IPS DF 6.9 (cell line): Measurements from ENCODE around the gene FAM185A.
"Not testable (repeated sequence)": the region's sequence is repeated elsewhere in the genome, so short reads cannot be mapped to it uniquely, and the experiment has no call there.

ENCODE experiments used
- DNase-seq: peaks from one replicate; pipeline ENCODE4 v3.0.0-alpha.2; 2013; ENCODE audit warnings: low read depth, low spot score
- H3K27ac ChIP-seq: one replicate; pipeline ENCODE4 v1.5.1; 2013; ENCODE audit warnings: low read length, control low read depth
- H3K27me3 ChIP-seq: 2 replicates; pipeline ENCODE4 v1.6.1; 2013; ENCODE audit warnings: mild to moderate bottlenecking, low read length; ENCODE audit not compliant: control insufficient read depth, insufficient read depth
- H3K36me3 ChIP-seq: 2 replicates; pipeline ENCODE4 v1.6.1; 2013; ENCODE audit warnings: low read length; ENCODE audit not compliant: control insufficient read depth, insufficient read depth
- H3K4me1 ChIP-seq: 2 replicates; pipeline ENCODE4 v1.6.1; 2013; ENCODE audit warnings: low read length; ENCODE audit not compliant: control insufficient read depth, insufficient read depth
- H3K4me3 ChIP-seq: 2 replicates; pipeline ENCODE4 v1.5.1; 2013; ENCODE audit warnings: mild to moderate bottlenecking, low read length
- H3K9me3 ChIP-seq: 2 replicates; pipeline ENCODE4 v1.6.1; 2013; ENCODE audit warnings: low read length, inconsistent platforms; ENCODE audit not compliant: control insufficient read depth, insufficient read depth
- WGBS: extraction: QIAGEN DNeasy Blood & Tissue Kit; methylation state at CpG from one replicate; pipeline ENCODE4 v1.1.7; 2013; ENCODE audit warnings: mixed read lengths, missing lambda C conversion rate; ENCODE audit not compliant: insufficient read length, insufficient coverage; 5-methylcytosine and 5-hydroxymethylcytosine counted together

The FAM185A gene

DNA sequence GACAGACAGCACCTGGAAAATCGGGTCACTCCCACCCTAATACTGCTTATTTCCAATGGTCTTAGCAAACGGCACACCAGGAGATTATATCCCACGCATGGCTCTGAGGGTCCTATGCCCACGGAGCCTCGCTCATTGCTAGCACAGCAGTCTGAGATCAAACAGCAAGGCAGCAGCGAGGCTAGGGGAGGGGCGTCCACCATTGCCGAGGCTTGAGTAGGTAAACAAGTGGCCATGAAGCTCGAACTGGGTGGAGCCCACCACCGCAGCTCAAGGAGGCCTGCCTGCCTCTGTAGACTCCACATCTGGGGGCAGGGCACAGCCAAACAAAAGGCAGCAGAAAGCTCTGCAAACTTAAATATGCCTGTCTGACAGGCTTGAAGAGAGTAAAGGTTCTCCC, 32.1 kb downstream of the FAM185A start:
- no CpG with 5 or more reads among the region's 10 CpGs for WGBS
- not testable (repeated sequence) for H3K27ac ChIP-seq, H3K36me3 ChIP-seq, H3K4me3 ChIP-seq, DNase-seq, H3K9me3 ChIP-seq, H3K4me1 ChIP-seq, H3K27me3 ChIP-seq

DNA sequence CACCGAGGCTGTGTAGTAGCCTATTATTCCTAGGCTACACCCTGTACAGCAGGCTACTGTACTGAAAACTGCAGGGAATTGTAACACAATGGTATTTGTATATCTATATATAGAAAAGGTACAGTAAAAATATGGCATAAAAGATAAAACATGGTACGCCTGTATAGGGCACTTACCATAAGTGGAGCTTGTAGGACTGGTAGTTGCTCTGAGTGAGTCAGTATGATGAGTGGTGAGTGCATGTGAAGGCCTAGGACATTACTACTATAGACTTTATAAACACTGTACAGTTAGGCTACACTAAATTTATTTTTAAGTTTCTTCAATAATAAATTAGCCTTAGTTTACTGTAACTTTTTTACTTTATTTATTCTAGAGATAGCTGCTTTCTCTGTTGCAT, 40.0 kb downstream of the FAM185A start:
- H3K27me3 ChIP-seq, DNase-seq, H3K36me3 ChIP-seq, H3K4me1 ChIP-seq, H3K9me3 ChIP-seq, H3K27ac ChIP-seq, H3K4me3 ChIP-seq: not testable (repeated sequence)
- no CpG with 5 or more reads among the region's 2 CpGs for WGBS

DNA sequence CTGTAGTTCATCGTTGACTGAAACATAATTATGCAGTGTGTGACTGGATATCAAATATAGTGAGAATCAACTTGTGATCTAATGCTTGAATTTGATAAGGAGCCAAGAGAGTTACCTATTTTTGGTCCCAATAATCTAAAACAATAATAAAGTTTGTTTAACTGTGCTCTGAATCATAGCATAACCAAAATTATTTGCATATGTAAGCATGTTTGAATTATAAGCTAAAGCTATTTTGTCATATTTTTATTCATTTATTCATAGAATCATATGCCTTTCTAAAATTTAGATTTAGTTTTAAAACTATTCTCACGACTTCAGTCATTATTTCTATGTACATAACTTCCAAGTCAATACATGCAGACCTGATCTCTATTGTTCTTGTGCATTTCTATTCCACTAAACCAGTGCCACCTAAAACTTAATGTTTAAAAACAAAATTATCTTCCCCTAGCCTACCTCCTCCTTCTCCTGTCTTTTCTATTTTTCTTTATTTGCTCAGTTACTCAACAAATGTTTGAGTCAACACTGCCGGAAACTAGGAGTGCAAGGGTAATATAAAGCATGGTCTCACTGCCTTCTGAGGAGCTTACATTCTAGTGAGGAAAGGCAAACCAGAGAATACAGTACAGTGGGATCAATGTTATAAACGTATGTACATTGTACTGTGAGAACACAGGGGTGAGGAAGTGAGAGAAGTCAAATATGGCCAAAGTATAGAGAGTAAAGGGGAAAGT, 41.7 kb downstream of the FAM185A start:
- no CpG with 5 or more reads among the region's 4 CpGs for WGBS
- not testable (repeated sequence) for H3K27ac ChIP-seq, H3K4me1 ChIP-seq, H3K36me3 ChIP-seq, H3K27me3 ChIP-seq, H3K4me3 ChIP-seq, DNase-seq, H3K9me3 ChIP-seq

DNA sequence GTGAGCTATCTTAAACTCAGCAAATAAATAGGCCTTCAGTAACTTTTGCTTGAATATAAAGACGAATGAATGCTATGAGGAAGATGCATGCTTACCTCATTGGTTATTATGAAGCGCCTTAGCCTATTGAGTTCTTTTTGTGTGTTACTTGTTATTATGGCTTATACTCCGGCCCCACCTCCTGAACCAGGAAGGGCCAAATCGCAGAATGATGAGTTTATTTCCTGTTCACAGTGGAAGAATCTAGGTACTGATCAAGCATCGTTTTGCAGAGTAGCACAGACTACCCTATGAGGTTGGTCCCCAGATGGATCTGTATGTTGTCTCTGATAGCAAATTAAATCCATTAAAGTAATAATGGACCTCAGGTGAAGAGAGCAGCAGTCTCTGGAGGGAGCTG, 42.6 kb downstream of the FAM185A start:
- no CpG with 5 or more reads among the region's 5 CpGs for WGBS
- not testable (repeated sequence) for H3K36me3 ChIP-seq, H3K27ac ChIP-seq, DNase-seq, H3K27me3 ChIP-seq, H3K4me3 ChIP-seq, H3K9me3 ChIP-seq, H3K4me1 ChIP-seq

DNA sequence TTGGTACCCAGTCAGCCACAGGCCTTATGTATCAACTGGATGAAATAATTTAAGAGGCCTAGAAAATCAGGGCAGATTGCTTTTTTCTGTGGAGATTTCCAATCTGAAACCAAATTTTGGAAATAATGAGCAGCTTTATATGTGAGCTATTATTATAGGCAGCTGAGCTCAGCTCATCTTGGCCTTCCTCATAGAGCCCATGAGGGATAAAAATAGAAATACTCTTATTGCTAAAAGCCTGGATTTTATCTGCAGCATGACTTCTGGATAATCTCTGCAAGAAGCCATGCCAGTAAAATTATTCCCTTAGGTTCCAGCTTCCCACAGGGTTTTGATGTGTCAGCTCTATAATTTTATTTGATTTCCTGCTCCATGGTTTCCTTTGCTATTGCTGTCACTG, 43.0 kb downstream of the FAM185A start:
- not testable (repeated sequence) for H3K27ac ChIP-seq, DNase-seq, H3K9me3 ChIP-seq, H3K36me3 ChIP-seq, H3K4me3 ChIP-seq, H3K27me3 ChIP-seq, H3K4me1 ChIP-seq

DNA sequence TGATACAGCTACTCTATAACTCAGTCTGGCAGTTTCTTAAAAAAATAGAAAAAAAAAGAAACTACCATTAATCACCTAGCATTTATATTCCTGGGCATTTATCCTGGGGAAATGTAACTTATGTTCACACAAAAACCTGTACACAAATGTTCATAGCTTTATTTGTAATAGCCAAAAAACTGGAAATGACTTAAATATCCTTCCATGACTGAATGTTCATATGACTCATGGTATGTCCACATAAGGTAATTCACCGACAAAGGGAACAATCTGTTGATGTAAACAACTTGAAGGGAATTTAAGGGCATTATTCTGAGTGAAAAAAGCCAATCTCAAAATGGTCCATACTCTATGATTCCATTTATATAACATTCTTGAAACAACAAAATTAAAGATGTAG, 45.8 kb downstream of the FAM185A start:
- WGBS, result no CpG with 5 or more reads among the region's 1 CpG
- DNase-seq, H3K4me3 ChIP-seq, H3K9me3 ChIP-seq, H3K27me3 ChIP-seq, H3K36me3 ChIP-seq, H3K27ac ChIP-seq, H3K4me1 ChIP-seq: not testable (repeated sequence)

DNA sequence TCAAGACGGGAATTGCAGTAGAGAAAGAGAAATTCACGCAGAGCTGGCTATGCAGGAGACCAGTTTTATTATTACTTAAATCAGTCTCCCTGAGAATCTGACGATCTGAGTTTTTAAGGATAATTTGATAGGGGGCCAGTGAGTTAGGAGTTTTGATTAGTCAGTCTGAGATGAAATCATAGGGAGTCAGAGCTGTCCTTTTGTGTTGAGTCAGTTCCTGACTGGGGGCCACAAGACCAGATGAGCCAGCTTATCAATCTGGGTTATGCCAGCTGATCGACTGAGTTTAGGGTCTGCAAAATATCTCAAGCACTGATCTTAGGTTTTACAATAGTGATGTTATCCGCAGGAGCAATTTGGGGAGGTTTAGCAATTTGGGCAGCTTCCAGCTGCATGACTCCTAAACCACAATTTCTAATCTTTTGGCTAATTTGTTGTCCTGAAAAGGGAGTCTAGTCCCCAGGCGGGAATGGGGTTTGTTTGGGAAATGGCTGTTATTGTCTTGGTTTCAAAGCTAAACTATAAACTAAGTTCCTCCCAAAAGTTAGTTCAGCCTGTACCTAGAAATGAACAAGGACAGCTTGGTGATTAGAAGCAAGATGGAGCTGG, 47.3 kb downstream of the FAM185A start:
- no CpG with 5 or more reads among the region's 6 CpGs for WGBS
- H3K4me3 ChIP-seq, H3K27me3 ChIP-seq, H3K27ac ChIP-seq, H3K4me1 ChIP-seq, H3K36me3 ChIP-seq, DNase-seq, H3K9me3 ChIP-seq: not testable (repeated sequence)

DNA sequence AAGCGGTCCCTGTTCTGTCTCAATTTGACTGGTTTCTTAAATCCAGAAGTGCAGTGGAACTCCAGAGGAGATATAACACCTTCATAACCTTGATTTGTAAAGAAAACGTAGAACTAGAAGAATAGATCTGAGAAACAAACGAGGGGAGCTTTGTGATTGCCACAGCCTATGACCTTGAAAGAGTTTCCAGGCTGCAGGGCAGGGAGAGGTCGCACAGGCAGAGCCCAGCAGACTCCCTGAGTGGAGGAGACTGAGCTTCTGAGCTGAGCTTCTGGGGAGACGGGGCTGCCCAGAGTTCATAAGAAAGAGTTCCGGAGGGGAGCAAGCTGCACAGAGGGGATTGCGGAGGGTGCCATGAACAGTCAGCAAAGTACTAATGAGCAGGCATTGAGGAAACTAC, 57.8 kb downstream of the FAM185A start:
- H3K4me1 ChIP-seq, result no peaks in the 10 kb centered on the region
- H3K4me3 ChIP-seq, result no peak overlapping the region
- H3K27me3 ChIP-seq, result no peaks in the 10 kb centered on the region
- H3K36me3 ChIP-seq, result no peaks in the 10 kb centered on the region
- no CpG with 5 or more reads among the region's 7 CpGs for WGBS
- no peak overlapping the region for H3K27ac ChIP-seq
- DNase-seq, result no peak
- H3K9me3 ChIP-seq, result no peaks in the 10 kb centered on the region

DNA sequence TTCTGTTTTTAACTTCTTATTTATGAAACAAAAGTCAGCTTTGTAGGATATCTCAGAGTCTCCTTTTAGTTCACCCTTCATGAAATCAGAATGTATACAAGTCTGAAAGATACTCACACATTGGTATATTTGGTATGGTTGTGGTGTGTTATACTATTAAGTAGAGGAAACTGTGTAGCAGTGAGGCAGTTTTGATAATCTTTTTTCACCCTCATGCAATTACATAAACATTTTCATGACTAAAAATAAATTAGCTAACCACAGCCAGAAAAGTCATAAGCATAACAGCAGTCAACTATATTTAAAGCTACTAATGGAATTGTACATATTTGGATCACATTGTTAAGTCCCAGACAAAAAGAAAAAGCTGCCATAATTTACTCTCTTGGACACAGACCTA, 62.1 kb downstream of the FAM185A start:
- H3K4me3 ChIP-seq, result no peak overlapping the region
- no peak for DNase-seq
- H3K27me3 ChIP-seq, result no peaks in the 10 kb centered on the region
- no peaks in the 10 kb centered on the region for H3K9me3 ChIP-seq
- H3K27ac ChIP-seq, result no peak overlapping the region
- H3K36me3 ChIP-seq, result no peaks in the 10 kb centered on the region
- no peaks in the 10 kb centered on the region for H3K4me1 ChIP-seq

DNA sequence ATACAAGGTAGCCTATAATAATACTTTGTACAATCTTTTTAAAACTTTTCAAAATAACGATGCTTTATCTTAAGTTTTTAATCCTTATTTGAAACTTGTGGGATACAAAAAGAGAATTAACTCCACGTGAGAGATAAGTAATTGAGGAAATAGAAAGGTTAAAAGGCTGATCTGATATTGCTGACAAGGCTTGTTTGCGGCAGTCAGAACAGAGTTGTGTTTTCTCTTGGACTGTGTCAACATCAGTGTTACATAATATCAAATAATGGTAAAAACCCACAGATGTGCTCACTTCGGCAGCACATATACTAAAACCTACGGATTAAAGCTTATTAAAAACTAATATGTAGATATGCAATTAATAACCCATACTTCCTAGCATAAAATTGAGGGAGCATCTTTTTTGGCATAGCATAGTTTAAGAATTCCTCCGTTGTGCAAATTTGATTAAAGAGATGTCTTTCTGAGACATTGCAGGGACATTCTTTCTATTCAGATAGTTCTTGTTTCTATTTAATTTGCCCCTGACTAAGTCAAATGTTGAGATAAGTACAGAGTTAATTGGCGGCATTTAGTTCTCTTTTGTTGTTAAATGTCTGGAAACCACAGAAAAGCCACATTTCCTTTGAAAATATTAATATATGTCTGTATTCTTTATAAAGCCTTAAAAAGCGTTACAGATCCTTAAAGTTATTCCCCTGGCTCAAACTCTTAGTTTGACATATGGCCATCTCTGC, 63.3 kb downstream of the FAM185A start:
- H3K4me3 ChIP-seq, result no peak overlapping the region
- no peaks in the 10 kb centered on the region for H3K4me1 ChIP-seq
- H3K9me3 ChIP-seq, result no peaks in the 10 kb centered on the region
- no peaks in the 10 kb centered on the region for H3K27me3 ChIP-seq
- no peak overlapping the region for H3K27ac ChIP-seq
- H3K36me3 ChIP-seq, result no peaks in the 10 kb centered on the region
- no CpG with 5 or more reads among the region's 8 CpGs for WGBS
- DNase-seq, result no peak
